Muscle layer of duodenum (tissue), 2 donors: ENCODE results near the gene NAPG.
"Not testable (repeated sequence)": the region's sequence is repeated elsewhere in the genome, so short reads cannot be mapped to it uniquely, and the experiment has no call there.

Experiments used
- H3K27ac ChIP-seq: one replicate; pipeline ENCODE4 v1.7.0; 2013; ENCODE audit warnings: mild to moderate bottlenecking, low read length
- H3K27me3 ChIP-seq: one replicate; pipeline ENCODE4 v1.7.0; 2013; ENCODE audit warnings: low read depth, mild to moderate bottlenecking, control low read depth, low read length
- H3K36me3 ChIP-seq, 2 donors: one replicate each; pipeline ENCODE4 v1.7.0; 2013; ENCODE audit warnings: low read length in 2 of 2, control low read depth in 1 of 2, mild to moderate bottlenecking in 1 of 2; ENCODE audit not compliant: insufficient read depth in 2 of 2, control insufficient read depth in 1 of 2
- H3K4me1 ChIP-seq, 2 donors: one replicate each; pipeline ENCODE4 v1.7.0; 2013; ENCODE audit warnings: low read length in 2 of 2, mild to moderate bottlenecking in 2 of 2, control low read depth in 1 of 2, moderate library complexity in 1 of 2; ENCODE audit not compliant: insufficient read depth in 2 of 2, control insufficient read depth in 1 of 2
- H3K4me3 ChIP-seq, 2 donors: one replicate each; pipeline ENCODE4 v1.7.0; 2013; ENCODE audit warnings: low read length in 2 of 2, low read depth in 1 of 2, mild to moderate bottlenecking in 1 of 2
- H3K9me3 ChIP-seq, 2 donors: one replicate each; pipeline ENCODE4 v1.7.0; 2013; ENCODE audit warnings: low read length in 2 of 2, control low read depth in 1 of 2, mild to moderate bottlenecking in 1 of 2; ENCODE audit not compliant: control insufficient read depth in 1 of 2
- donor health status: healthy.

NAPG gene

DNA sequence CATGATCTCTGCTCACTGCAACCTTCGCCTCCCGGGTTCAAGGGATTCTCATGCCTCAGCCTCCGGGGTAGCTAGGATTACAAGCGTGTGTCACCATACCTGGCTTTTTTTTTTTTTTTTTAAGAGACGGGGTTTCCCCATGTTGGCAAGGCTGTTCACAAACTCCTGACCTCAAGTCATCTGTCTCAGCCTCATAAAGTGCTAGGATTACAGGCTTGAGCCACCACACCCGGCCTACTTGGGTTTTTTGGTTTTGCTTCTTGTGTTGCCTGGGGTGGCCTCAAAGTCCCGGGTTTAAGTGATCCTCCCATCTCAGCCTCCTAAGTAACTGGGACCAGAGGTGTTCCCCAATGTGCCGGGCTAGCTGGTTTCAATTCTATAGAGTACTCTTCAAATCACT lies 64.6 kb downstream of the NAPG start:
- Histone ChIP-seq H3K36me3 (no peaks in the 10 kb centered on the region), H3K4me1 (no peaks in the 10 kb centered on the region), H3K4me3 (no peak overlapping the region), H3K27me3 (no peaks in the 10 kb centered on the region), H3K27ac (no peak overlapping the region), H3K9me3 (peaks cover 0 to 2% of the 10 kb centered on the region in 2 donors)

DNA sequence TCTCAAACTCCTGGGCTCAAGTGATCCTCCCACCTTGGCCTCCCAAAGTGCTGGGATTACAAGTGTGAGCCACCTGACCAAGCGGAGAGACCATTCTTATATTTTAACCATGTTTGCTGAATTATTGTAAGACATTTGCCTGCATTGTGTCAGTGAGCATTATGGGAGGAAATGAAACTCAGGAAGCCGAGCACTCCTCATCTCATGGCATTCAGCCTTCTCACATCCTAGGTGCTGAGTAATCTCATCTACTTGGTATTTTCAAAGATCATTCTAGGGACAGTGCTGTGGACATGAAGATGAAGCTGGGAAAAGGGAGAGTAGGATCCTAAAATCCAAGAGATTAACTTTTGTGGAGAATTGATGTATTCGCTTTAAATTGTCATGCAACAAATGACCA lies 66.1 kb downstream of the NAPG start:
- Histone ChIP-seq H3K4me3 (no peak overlapping the region), H3K27me3 (no peaks in the 10 kb centered on the region), H3K9me3 (peaks cover 0 to 2% of the 10 kb centered on the region in 2 donors), H3K27ac (no peak overlapping the region), H3K4me1 (no peaks in the 10 kb centered on the region), H3K36me3 (no peaks in the 10 kb centered on the region)

DNA sequence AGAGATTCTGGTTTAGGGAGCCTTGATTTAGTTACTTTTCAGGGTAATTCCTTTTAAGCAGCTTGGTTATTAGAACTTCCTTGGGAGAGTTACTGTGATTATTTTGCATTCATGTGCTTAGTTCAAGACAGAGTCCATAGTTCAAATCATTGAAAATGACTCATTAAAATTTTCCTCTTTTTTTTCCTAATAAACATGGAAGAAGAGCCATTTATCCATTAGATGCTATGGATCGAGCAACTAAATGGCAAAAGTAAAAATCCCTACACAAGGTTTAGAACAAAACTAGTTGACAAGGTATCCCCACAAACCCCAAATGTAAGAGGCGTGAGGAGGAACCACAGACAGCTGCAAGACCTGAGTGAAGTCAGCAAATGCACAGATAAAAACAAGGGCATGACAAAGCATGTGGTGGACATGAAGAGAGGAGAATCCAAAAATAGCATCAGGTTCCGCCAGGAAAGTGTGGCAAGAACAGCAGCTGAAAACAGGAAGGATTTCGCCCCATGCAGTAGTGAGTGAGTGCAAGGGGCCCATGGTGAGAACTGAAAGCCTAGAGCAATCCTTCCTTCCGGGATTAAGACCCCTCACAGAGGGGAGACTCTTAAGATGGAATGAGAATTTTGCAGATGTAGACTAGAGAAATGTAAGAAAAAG lies 67.7 kb downstream of the NAPG start:
- not testable (repeated sequence) for H3K27me3 ChIP-seq, H3K4me3 ChIP-seq, H3K9me3 ChIP-seq, H3K27ac ChIP-seq, H3K4me1 ChIP-seq, H3K36me3 ChIP-seq

DNA sequence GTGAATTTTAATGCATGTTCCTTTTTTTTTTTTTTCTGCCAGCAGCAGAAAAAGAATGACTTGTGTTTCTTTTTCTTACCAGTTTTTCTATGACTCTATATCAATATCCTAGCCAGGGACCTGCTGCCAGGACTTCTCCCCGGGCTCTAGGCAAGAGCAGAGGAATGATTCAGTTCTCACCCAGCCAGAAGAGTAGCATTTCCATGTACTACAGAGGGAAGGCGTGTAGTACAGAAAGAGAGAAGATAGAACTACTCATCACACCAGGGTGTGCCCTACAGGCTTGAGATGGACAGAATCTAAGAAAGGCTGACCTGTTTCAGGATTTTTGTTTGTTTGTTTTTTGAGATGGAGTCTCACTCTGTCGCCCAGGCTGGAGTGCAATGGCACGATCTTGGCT lies 70.1 kb downstream of the NAPG start:
- H3K4me1 ChIP-seq, H3K27me3 ChIP-seq, H3K27ac ChIP-seq: not testable (repeated sequence)

DNA sequence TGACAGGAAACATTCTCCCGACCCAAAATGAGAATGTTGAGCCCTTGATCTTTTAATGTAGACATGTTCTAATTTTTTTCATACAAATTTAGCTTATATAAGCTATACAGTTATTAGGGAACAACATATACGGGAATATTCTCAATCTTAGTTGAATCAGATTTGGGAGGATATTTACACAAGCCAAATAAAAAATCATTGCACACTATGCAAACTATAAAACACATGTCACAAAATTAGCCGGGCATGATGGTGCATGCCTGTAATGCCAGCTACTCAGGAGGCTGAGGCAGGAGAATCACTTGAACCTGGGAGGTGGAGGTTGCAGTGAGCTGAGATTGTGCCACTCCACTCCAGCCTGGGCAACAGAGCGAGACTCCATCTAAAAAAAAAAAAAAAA lies 71.9 kb downstream of the NAPG start:
- not testable (repeated sequence) for H3K27ac ChIP-seq, H3K4me3 ChIP-seq, H3K27me3 ChIP-seq, H3K4me1 ChIP-seq, H3K9me3 ChIP-seq, H3K36me3 ChIP-seq

More for the DNA sequence above, 70.1 kb downstream of the NAPG start:
- not testable (repeated sequence) for H3K36me3 ChIP-seq, H3K9me3 ChIP-seq, H3K4me3 ChIP-seq

DNA sequence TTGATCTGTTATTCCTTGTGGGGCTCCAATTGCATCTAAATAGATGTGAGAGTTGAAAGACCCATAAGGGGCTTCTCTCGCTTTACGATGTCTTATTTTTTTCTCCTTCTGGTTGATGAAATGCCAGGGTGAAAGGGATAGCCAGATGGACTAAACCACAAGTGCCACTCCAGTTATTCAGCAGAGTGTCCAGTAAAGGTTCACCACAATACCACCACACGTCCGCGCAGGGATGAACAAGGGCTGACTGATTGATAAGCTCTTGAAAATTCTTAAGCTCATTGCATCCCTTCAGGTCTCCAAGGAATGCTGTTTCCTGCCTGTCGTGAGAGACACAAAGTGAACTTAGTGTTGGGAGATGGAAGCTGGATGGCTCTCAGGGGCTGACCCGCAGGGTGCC lies 74.9 kb downstream of the NAPG start:
- not testable (repeated sequence) for H3K4me3 ChIP-seq, H3K27me3 ChIP-seq, H3K9me3 ChIP-seq, H3K4me1 ChIP-seq, H3K27ac ChIP-seq, H3K36me3 ChIP-seq
